Activated naive CD4-positive, alpha-beta T cell treated with anti-CD3 and anti-CD28 coated beads, Interleukin-2, amount 10 ng/mL, durations not matched to agents 7 days and 5 days (primary cell): Measurements from ENCODE around the gene DSC2.
"Not testable (repeated sequence)": the region's sequence is repeated elsewhere in the genome, so short reads cannot be mapped to it uniquely, and the experiment has no call there.

ENCODE experiments used
- CTCF ChIA-PET: fragments of 350-600 bp; sonication (Branson Sonifier 250); formaldehyde crosslinking; loops from one replicate; lab custom pipeline; 2021; ENCODE audit warnings: antibody characterized with exemption; lab: Charles Lee
- DNase-seq: peaks from one replicate; pipeline ENCODE4 v3.0.0-alpha.2; 2020
- H3K27ac Mint-ChIP-seq: one replicate; pipeline ENCODE4 v1.8.0; 2021; ENCODE audit warnings: mild to moderate bottlenecking, moderate library complexity, mixed read lengths
- H3K27me3 Mint-ChIP-seq: one replicate; pipeline ENCODE4 v1.8.0; 2021; ENCODE audit warnings: mild to moderate bottlenecking, mixed read lengths
- H3K36me3 Mint-ChIP-seq: one replicate; pipeline ENCODE4 v1.8.0; 2021; ENCODE audit warnings: mixed read lengths
- H3K4me1 Mint-ChIP-seq: one replicate; pipeline ENCODE4 v1.8.0; 2021; ENCODE audit warnings: mixed read lengths
- H3K4me3 Mint-ChIP-seq: one replicate; pipeline ENCODE4 v1.8.0; 2021; ENCODE audit warnings: mild to moderate bottlenecking, moderate library complexity, mixed read lengths
- H3K9me3 Mint-ChIP-seq: one replicate; pipeline ENCODE4 v1.8.0; 2021; ENCODE audit warnings: mixed read lengths

The DSC2 gene

DNA sequence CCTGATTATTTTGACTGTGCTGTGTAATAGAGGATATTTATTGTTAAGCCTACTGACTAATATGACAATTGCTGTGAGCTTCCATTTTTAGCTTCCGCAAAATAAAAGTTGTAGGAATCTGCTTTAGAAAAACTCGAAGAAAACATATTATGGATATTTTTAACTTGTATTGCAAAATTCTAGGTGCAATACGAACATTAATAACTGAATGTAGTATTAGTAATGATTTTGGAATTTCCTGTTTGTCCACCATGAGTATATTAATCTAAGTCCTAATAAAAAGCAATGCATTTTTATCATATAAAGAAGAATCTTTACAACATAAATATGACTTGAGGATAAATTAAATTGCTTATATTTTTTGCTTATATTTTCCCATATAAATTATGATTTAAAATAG, 57.3 kb downstream of the DSC2 start:
- Mint-ChIP-seq H3K27me3 (peaks cover 42% of the 10 kb centered on the region), H3K4me1 (peaks cover 4% of the 10 kb centered on the region), H3K9me3 (no peaks in the 10 kb centered on the region), H3K27ac (no peak overlapping the region), H3K36me3 (peaks cover 3% of the 10 kb centered on the region), H3K4me3 (no peak overlapping the region)
- CTCF ChIA-PET: no interaction called here
- no peak for DNase-seq

DNA sequence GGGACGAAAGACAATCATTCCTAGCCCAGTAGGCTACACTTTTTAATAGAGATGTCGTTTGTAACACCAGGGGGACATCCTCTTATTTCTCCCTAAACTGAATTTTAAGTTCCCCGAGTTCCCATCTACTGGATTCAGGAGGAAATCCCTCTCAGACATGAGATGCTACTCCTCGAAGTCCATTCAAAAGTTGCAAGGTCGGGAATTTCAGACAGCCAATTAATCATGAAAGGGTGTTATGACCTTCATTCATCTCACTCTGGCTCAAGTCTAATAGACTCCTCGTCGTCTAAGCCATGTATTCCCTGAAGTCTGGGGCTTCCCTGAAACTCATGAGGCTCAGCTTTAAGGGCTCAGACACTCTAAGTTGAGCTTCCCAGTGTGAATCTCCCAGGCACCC, 58.5 kb downstream of the DSC2 start:
- H3K4me3 Mint-ChIP-seq: no peak overlapping the region
- H3K36me3 Mint-ChIP-seq: peaks cover 3% of the 10 kb centered on the region
- CTCF ChIA-PET: no interaction called here
- H3K27ac Mint-ChIP-seq: no peak overlapping the region
- H3K9me3 Mint-ChIP-seq: no peaks in the 10 kb centered on the region
- peaks cover 4% of the 10 kb centered on the region for H3K4me1 Mint-ChIP-seq
- H3K27me3 Mint-ChIP-seq: peaks cover 42% of the 10 kb centered on the region
- DNase-seq: no peak

DNA sequence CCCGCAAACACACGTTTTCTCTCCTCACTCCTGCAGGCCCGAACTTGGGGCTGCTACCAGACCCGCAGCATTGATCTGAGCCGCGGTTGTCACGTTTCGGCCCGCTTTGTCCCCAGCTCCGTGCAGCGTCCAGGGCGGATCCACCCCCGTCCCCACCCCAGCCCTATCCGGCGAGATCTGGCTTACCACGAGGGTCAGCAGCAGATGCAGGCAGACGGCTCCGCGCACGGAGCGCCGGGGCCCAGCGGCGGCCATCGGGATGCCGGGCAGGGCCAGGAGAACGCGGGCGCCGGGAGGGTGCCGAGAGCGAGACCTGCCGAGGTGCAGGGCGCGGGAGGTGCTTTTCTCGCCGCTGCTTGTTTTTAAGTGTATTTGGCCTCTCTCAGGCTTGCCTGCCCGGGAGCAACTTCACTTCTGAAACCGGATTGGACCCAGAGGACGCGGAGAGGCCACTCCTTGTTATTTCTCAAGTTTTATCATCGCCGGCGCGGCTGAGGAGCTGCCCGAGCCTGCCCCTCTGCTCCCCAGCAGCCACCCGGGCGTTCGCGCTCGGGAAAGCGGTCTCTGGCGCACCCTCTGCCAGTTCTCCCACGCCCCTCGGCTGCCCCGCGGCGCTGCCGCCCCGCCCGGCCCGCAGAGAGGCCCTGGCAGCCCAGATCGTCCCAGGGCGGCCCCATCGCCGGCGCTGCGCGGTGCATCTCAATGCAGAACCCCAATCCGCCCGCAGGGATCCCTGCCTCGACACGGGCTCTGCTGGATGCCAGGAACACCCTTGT, 59.6 kb downstream of the DSC2 start, which contains the start of gene DSC3:
Gene DSC3 (minus strand): TSS at position 337 of the 776 bp plus-strand sequence. CDS start 82 bp downstream, at position 255.
- peaks cover 4% of the 10 kb centered on the region for H3K4me1 Mint-ChIP-seq
- no peak for DNase-seq
- H3K9me3 Mint-ChIP-seq: no peaks in the 10 kb centered on the region
- peak within 1 kb of the TSS; percentile 31 for H3K4me3 Mint-ChIP-seq
- peaks cover 3% of the 10 kb centered on the region for H3K36me3 Mint-ChIP-seq
- CTCF ChIA-PET: no interaction called here
- H3K27me3 Mint-ChIP-seq: peaks cover 42% of the 10 kb centered on the region
- H3K27ac Mint-ChIP-seq: peak within 1 kb of the TSS; percentile 69

DNA sequence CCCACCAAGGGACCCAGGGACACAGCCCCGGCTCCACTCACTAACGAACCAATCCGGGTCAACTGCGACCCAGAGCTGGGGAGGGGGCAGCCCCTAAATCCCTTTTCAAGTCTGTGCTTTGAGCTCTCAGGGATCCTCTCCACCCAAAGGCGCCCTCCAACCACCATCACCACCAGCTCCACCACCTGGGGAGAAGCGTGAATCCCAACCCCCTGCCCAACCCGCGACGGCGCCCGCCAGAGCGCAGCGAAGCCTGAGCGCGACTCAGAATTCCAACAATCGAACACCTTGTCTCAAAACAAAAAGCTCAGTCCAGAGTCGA, 60.2 kb downstream of the DSC2 start:
- Mint-ChIP-seq H3K9me3 (no peaks in the 10 kb centered on the region), H3K36me3 (peaks cover 3% of the 10 kb centered on the region), H3K27me3 (peaks cover 42% of the 10 kb centered on the region), H3K4me1 (peaks cover 4% of the 10 kb centered on the region), H3K4me3 (no peak overlapping the region), H3K27ac (peak overlapping the region; percentile 69)
- no peak for DNase-seq
- CTCF ChIA-PET: no interaction called here

DNA sequence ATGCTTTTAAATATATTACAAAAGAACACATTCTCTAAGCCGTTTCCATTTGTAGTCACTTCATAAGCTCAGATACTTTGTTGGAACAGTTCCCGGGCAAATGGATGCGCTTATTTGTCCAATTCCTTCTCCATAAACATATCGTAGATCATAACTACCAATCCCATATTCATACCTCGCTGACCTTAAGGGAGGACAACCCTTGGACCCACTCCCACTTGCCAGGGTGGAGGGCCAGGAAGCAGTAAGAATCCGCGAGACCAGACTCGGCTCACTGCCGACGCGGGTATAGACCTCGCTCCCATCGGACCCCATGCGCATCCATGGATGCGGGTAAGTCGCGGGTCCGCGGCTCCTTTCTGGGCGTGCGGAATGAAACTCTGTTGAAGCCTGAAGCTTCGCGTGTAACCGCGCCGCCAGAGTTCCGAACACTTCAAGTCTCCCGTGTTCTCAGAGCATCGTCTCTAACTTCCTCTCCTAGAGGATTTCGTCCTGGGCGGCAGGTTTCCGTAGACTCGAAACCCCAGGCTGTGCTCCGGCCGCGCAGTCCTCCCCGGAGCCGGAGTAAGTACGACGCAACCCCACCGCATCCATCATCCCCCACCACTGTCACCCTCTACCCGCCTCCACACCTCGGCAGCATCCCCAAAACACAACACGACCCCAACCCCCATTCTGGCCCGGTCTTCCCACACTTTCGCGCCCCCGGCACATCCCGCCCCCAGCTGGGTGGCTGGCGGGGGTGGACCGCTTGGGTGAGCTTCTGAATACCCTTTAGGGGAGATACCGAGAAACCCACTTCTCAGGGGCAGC, 60.7 kb downstream of the DSC2 start:
- no peaks in the 10 kb centered on the region for H3K9me3 Mint-ChIP-seq
- peak overlapping the region; percentile 64 for H3K27ac Mint-ChIP-seq
- peak overlapping the region; percentile 31 for H3K4me3 Mint-ChIP-seq
- DNase-seq: no peak
- peaks cover 42% of the 10 kb centered on the region for H3K27me3 Mint-ChIP-seq
- peaks cover 3% of the 10 kb centered on the region for H3K36me3 Mint-ChIP-seq
- CTCF ChIA-PET: no interaction called here
- peaks cover 4% of the 10 kb centered on the region for H3K4me1 Mint-ChIP-seq

GRCh38 chr18:31040686-31041270, 61.4 kb downstream of the DSC2 start:
- H3K9me3 Mint-ChIP-seq: no peaks in the 10 kb centered on the region
- H3K4me3 Mint-ChIP-seq: no peak overlapping the region
- H3K4me1 Mint-ChIP-seq: peaks cover 4% of the 10 kb centered on the region
- peaks cover 42% of the 10 kb centered on the region for H3K27me3 Mint-ChIP-seq
- H3K36me3 Mint-ChIP-seq: peaks cover 3% of the 10 kb centered on the region
- CTCF ChIA-PET: no interaction called here
- no peak for DNase-seq
- no peak overlapping the region for H3K27ac Mint-ChIP-seq

DNA sequence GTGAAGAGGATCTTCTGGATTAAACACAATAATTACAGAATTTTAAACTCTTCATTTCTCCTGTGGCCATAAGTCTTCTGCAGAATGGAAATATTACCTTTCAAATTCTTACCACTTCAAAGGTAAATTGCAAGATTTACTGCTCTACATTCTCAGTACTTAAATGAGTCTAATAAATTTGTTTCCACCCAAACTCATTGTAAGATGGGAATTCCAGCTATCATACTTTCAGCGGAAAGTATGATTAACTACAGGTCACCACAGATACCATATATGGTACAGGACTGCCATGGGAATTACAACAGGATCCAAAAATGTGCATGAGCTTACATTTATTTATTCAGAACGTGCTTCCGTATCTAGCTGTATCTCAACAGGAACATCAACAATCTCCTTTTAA, 62.8 kb downstream of the DSC2 start:
- CTCF ChIA-PET: no interaction called here

GRCh38 chr18:31037686-31038085, 64.5 kb downstream of the DSC2 start:
- CTCF ChIA-PET, DNase-seq, H3K4me1 Mint-ChIP-seq, H3K4me3 Mint-ChIP-seq, H3K9me3 Mint-ChIP-seq, H3K27ac Mint-ChIP-seq, H3K36me3 Mint-ChIP-seq: not testable (repeated sequence)
- H3K27me3 Mint-ChIP-seq: peaks cover 24% of the 10 kb centered on the region

More for the DNA sequence above, 62.8 kb downstream of the DSC2 start:
- Mint-ChIP-seq H3K4me3 (no peak overlapping the region), H3K27me3 (peaks cover 42% of the 10 kb centered on the region), H3K9me3 (no peaks in the 10 kb centered on the region), H3K36me3 (peaks cover 3% of the 10 kb centered on the region), H3K4me1 (peaks cover 4% of the 10 kb centered on the region), H3K27ac (no peak overlapping the region)
- no peak for DNase-seq

DNA sequence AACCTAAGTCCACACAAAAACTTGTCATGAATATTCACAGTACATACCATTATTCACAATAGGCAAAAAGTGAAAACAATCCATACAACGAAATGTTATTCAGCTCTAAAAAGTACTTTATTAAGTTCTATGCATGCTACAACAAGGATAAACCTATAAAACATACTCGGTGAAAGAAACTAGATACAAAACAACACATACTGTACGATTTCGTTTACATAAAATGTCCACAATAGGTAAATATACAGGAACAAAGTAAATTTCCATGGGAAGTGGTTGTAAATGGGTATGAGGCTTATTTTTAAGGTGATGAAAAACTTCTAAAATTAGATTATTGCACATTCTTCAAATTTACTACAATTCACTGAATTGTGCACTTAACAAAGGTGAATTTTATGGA, 67.7 kb downstream of the DSC2 start:
- CTCF ChIA-PET: no interaction called here
- no peaks in the 10 kb centered on the region for H3K4me1 Mint-ChIP-seq
- H3K9me3 Mint-ChIP-seq: no peaks in the 10 kb centered on the region
- no peak overlapping the region for H3K4me3 Mint-ChIP-seq
- H3K27me3 Mint-ChIP-seq: no peaks in the 10 kb centered on the region
- H3K27ac Mint-ChIP-seq: no peak overlapping the region
- no peak for DNase-seq
- H3K36me3 Mint-ChIP-seq: no peaks in the 10 kb centered on the region

DNA sequence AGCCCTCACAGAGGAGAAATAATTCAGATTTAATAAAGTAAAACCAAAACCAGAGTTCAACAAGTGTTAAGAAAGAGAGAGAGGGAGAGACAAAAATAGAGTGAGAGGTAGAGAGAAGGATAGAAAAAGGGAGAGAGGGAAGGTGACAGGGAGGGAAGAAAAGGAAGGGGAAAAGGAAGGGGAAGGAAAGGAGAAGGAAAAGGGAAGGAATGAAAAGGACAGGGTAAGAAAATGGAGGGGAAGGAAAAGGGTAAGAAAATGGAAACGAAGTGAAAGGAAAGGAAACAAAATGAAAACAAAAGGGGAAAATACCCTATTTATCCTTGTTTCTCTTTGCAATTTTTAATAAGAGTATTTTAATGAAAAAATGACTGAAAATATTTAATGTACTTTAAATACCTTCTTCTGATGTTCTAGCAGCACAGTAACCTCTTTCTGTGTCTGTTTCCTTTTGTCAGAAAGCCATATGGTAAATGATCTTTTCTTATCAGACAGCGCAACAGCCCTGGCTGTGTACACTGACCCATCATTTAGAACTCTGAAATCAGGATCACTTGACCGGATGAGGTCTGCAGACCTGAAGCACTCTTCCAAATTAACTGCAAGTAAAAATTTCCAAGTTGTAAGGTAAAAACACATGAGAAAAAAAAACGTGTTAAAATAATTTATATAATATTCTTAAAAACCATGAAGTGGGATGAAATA, 71.5 kb downstream of the DSC2 start:
- CTCF ChIA-PET: no interaction called here
- Mint-ChIP-seq H3K4me3 (no peak overlapping the region), H3K36me3 (no peaks in the 10 kb centered on the region), H3K27ac (no peak overlapping the region), H3K27me3 (no peaks in the 10 kb centered on the region), H3K9me3 (no peaks in the 10 kb centered on the region), H3K4me1 (no peaks in the 10 kb centered on the region)
- DNase-seq: no peak

DNA sequence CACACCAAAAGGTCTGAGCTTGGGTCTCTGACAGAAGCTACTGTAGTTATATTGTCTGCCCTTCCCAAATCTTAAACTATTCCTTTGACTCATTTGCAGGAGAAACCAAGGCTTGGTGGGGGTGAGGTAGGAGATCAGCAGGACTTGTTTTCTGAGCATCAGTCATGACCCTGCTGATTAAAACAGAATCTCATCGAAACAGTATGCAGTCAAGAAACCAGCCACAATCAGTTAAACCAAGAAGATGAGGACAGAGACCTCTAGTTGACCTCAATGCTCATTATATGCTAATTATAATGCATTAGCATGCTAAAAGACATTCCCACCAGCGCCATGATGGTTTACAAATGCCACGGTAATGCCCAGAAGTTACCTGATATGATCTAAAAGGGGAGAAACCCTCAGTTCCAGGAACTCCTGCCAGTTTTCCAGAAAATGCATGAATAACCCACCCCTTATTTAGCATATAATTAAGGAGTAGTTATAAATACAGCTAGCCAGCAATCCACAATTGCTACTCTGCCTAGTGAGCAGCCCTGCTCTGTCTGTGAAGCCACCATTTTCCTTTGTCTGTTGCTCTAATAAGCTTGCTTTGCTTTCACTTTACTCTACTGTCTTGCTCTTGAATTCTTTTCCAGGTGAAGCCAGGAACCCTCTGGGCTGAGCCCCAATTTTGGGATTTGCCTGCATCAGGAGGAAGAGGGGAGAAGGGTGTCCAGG, 86.3 kb downstream of the DSC2 start:
- H3K36me3 Mint-ChIP-seq: no peaks in the 10 kb centered on the region
- no peak for DNase-seq
- no peaks in the 10 kb centered on the region for H3K4me1 Mint-ChIP-seq
- CTCF ChIA-PET: no interaction called here
- H3K4me3 Mint-ChIP-seq: no peak overlapping the region
- H3K9me3 Mint-ChIP-seq: peaks cover 1% of the 10 kb centered on the region
- H3K27ac Mint-ChIP-seq: no peak overlapping the region
- no peaks in the 10 kb centered on the region for H3K27me3 Mint-ChIP-seq

DNA sequence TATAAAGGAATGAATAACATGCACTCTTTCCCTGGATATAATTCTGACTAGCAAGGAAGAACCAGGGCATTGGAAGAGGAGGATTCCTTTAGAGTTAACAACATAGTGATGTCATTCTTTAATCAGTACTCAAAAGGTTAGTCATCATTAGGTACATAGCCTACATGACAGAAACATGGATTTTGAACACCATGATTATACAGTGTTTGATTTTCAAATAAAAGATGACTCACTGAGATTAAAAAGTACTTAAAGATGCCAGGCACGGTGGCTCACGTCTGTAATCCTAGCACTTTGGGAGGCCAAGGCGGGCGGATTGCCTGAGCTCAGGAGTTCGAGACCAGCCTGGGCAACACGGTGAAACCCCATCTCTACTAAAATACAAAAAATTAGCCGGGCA, 90.8 kb downstream of the DSC2 start:
- H3K4me1 Mint-ChIP-seq, H3K27ac Mint-ChIP-seq, H3K36me3 Mint-ChIP-seq, H3K4me3 Mint-ChIP-seq, CTCF ChIA-PET, DNase-seq, H3K9me3 Mint-ChIP-seq, H3K27me3 Mint-ChIP-seq: not testable (repeated sequence)

DNA sequence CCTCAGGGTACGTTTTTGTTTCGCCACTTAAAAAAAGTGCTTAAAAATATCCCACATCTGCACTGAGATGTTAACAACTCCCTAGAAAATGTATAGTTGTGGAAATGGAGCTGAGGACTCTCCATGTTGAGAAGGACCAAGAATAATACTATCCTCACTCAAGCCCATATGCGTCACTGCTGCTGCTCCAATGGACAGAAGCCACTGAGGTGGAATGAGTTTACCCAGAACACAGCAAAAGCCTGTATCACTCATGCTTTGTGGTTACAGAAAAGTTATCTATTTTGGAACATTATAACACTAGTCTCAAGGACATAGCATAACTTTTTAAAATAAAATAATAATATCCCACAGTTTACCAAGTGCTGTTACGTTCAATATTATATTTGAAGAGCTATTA, 91.6 kb downstream of the DSC2 start:
- Mint-ChIP-seq H3K9me3 (no peaks in the 10 kb centered on the region), H3K4me1 (no peaks in the 10 kb centered on the region), H3K36me3 (no peaks in the 10 kb centered on the region), H3K27me3 (no peaks in the 10 kb centered on the region), H3K27ac (no peak overlapping the region), H3K4me3 (no peak overlapping the region)
- no peak for DNase-seq
- CTCF ChIA-PET: no interaction called here
